WI38 (cell line): ENCODE measurements around the gene ZC3HAV1.
"Not testable (repeated sequence)": the region's sequence is repeated elsewhere in the genome, so short reads cannot be mapped to it uniquely, and the experiment has no call there.

ENCODE experiments used
- H3K4me3 ChIP-seq: 2 replicates; pipeline ENCODE4 v1.5.1; 2011; ENCODE audit warnings: low read depth, mild to moderate bottlenecking, control low read depth, low read length
- CTCF ChIP-seq: IDR thresholded peaks from 2 replicates; pipeline ENCODE4 v1.5.1; 2012; ENCODE audit warnings: low read depth, mild to moderate bottlenecking, control low read depth, low read length

The ZC3HAV1 gene

DNA sequence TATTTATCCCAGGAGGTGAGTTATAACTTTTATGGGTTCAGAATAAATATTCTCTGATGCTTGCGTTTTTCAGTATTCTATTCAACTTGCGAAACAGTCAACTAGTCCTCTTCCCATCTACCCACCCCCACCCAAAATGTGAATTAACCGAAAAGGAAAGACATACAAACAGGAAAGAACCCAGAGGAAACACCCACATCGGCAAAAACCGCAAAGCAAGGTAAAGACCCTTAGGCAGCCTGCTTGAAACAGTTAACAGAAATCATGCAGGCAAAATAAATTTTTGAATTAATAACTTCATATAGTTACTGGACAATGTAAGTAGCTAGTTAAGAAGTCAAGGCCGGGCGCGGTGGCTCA lies 5.4 kb downstream of the ZC3HAV1 start:
- H3K4me3 ChIP-seq, result no peak overlapping the region
- TF ChIP-seq CTCF, result no peak

- H3K4me3 ChIP-seq, result no peak overlapping the region
- TF ChIP-seq CTCF, result no peak
Observed at GRCh38 chr7:139103057-139103815, 6.3 kb downstream of the ZC3HAV1 start.

GRCh38 chr7:139101637-139102158 lies 7.8 kb downstream of the ZC3HAV1 start:
- not testable (repeated sequence) for H3K4me3 ChIP-seq

- H3K4me3 ChIP-seq, result no peak overlapping the region
- no peak for TF ChIP-seq CTCF
Observed at GRCh38 chr7:139099172-139099947, 10.2 kb downstream of the ZC3HAV1 start.

- no peak for TF ChIP-seq CTCF
Observed at GRCh38 chr7:139095194-139095659, 14.3 kb downstream of the ZC3HAV1 start.

DNA sequence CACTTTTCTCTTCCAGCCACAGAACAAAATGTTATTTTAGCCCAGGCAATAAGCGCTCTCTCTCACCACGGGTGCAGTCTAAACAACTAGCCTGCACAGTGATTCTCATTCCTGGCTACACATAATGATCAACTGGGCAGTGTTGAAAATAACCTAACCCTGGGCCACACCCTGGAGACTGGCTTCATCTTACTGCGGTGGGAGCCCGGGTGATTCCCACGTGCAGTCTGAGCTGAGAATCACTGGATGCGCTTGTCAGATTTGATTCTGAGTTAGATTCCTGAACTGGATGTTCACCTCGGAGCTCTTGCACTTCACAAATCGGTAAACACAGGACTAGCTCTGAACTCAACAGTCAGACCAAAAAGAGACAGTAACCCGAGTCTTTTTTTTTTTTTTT lies 14.9 kb downstream of the ZC3HAV1 start:
- no peak for TF ChIP-seq CTCF
- H3K4me3 ChIP-seq, result no peak overlapping the region

More at GRCh38 chr7:139095194-139095659, 14.3 kb downstream of the ZC3HAV1 start:
- H3K4me3 ChIP-seq, result no peak overlapping the region

DNA sequence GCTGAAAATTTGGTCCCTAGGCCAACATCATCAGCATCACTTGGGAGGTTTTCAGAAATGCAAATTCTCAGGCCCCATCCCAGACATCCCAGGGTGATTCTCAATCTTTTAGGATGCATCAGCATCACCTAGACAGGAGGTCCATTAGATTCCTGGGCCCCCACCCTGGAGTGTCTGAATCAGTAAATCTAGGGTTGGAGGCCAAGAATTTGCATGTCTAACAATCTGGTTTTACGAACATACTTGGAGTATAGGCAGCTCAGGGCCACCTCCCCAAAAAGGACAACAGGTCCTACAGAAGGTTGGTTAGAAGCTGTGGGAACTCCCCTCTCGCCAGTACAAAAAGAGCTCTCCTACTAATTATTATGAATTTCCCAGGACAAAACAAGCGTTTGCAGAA lies 15.5 kb downstream of the ZC3HAV1 start:
- no peak overlapping the region for H3K4me3 ChIP-seq
- TF ChIP-seq CTCF, result no peak

DNA sequence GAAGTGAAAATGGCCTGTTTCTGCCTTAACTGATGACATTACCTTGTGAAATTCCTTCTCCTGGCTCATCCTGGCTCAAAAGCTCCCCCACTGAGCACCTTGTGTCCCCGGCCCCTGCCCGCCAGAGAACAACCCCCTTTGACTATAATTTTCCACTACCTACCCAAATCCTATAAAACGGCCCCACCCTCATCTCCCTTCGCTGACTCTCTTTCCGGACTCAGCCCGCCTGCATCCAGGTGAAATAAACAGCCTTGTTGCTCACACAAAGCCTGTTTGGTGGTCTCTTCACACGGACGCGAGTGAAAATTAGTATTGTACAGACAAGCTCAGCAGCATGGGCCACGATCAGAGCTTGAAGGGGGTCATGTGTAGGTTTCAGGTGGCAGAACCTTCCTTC lies 16.0 kb downstream of the ZC3HAV1 start:
- H3K4me3 ChIP-seq, result not testable (repeated sequence)
